Measurements from ENCODE around the gene SRSF3. TPM values are rescaled to one million over a fixed set of nuclear protein-coding genes. Genes with fewer than 3 reads are reported as not detected.

SRSF3 gene
- total RNA-seq, 1 experiment from 2014 or later = 954 TPM

DNA sequence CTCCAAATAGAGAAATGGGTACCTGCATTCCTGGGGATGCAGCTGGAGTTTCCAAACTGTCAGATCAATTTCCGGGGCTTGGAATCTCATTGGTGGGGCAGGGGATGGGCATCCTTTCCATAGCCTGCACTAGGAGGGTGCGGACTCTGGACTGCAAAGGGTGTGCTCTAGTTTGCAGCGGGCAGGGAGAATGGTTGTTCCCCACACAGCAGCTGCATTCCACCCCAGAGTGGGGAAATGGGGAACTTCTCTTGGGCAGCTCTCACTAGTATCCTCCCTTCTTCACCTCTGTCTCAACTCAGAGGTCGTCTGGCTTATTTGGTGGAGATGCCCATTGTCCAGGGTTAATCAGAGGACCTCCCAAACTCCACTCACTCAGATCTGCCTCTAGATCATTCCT is 49.8 kb downstream of the SRSF3 start:
- no peaks in the 10 kb centered on the region for H4K20me1 ChIP-seq (ENCODE audit: control insufficient read depth, insufficient read depth, insufficient read length)
- H2BK20ac ChIP-seq (ENCODE audit: low read depth, low read length, poor library complexity, severe bottlenecking) = no peak overlapping the region
- no peak overlapping the region for H4K5ac ChIP-seq (ENCODE audit: insufficient read length, low read depth, low read length)
- H2BK120ac ChIP-seq (ENCODE audit: low read depth, low read length, poor library complexity, severe bottlenecking) = no peak overlapping the region
- H2AFZ ChIP-seq (ENCODE audit: low read length) = no peak overlapping the region
- no peak for DNase-seq
- H3K79me2 ChIP-seq (ENCODE audit: insufficient read depth, low read length) = no peaks in the 10 kb centered on the region
- Mint-ChIP-seq H3K4me3 (no peak overlapping the region), H3K27me3 (ENCODE audit: low read depth) (no peaks in the 10 kb centered on the region), H3K9me3 (no peaks in the 10 kb centered on the region), H3K27ac (no peak overlapping the region), H3K36me3 (ENCODE audit: insufficient read depth in 1 of 3, low read depth in 3 of 3) (no peaks in the 10 kb centered on the region), H3K4me1 (peaks cover 17% of the 10 kb centered on the region in 2 experiments)
- H3K14ac ChIP-seq (ENCODE audit: insufficient read depth, low read length) = no peak overlapping the region
- WGBS (ENCODE audit: extremely low coverage, insufficient read length, low lambda C conversion rate) = no CpG with 5 or more reads among the region's 4 CpGs
- TF ChIP-seq, protein P1, sequence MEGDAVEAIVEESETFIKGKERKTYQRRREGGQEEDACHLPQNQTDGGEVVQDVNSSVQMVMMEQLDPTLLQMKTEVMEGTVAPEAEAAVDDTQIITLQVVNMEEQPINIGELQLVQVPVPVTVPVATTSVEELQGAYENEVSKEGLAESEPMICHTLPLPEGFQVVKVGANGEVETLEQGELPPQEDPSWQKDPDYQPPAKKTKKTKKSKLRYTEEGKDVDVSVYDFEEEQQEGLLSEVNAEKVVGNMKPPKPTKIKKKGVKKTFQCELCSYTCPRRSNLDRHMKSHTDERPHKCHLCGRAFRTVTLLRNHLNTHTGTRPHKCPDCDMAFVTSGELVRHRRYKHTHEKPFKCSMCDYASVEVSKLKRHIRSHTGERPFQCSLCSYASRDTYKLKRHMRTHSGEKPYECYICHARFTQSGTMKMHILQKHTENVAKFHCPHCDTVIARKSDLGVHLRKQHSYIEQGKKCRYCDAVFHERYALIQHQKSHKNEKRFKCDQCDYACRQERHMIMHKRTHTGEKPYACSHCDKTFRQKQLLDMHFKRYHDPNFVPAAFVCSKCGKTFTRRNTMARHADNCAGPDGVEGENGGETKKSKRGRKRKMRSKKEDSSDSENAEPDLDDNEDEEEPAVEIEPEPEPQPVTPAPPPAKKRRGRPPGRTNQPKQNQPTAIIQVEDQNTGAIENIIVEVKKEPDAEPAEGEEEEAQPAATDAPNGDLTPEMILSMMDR (conservative IDR thresholded peaks at IDR 0.05) = no peak
- no peak overlapping the region for H3K18ac ChIP-seq (ENCODE audit: insufficient read length, low read depth, low read length)
- H3K9ac ChIP-seq (ENCODE audit: extremely low read depth, insufficient read length, low read length) = no peak overlapping the region
- H2AK5ac ChIP-seq (ENCODE audit: insufficient read length, low read length) = no peak overlapping the region
- no peak overlapping the region for H2BK15ac ChIP-seq (ENCODE audit: low read depth, low read length)
- no peak overlapping the region for H4K8ac ChIP-seq (replicated peaks; ENCODE audit: insufficient read length, low read depth, low read length)
- no peaks in the 10 kb centered on the region for H3K23me2 ChIP-seq (ENCODE audit: insufficient read length, low read depth, low read length, poor library complexity, severe bottlenecking)
- H3K4ac ChIP-seq (ENCODE audit: low read depth, low read length) = no peak overlapping the region
- no peaks in the 10 kb centered on the region for H3K27me3 ChIP-seq (ENCODE audit: insufficient read depth, low read length)
- H3K9me3 ChIP-seq (ENCODE audit: control insufficient read depth, low read depth, low read length) = no peaks in the 10 kb centered on the region
- no peak overlapping the region for H4K91ac ChIP-seq (ENCODE audit: insufficient read length, low read depth, low read length)
- H3K27ac ChIP-seq (ENCODE audit: insufficient read length, low read depth, low read length) = no peak overlapping the region
- H3T11ph ChIP-seq (ENCODE audit: low read length) = no peak overlapping the region
- H3K79me1 ChIP-seq (ENCODE audit: insufficient read depth, low read depth, low read length, poor library complexity, severe bottlenecking) = no peaks in the 10 kb centered on the region
- no peaks in the 10 kb centered on the region for H3K4me1 ChIP-seq (ENCODE audit: insufficient read depth, low read length)
- H3K23ac ChIP-seq (ENCODE audit: insufficient read length, low read depth, low read length) = no peak overlapping the region
- no peak overlapping the region for H2BK12ac ChIP-seq (ENCODE audit: insufficient read length, low read depth, low read length)
- H3K56ac ChIP-seq (ENCODE audit: insufficient read length, low read depth, low read length) = no peak overlapping the region
- no peak overlapping the region for H2BK5ac ChIP-seq (ENCODE audit: insufficient read length, low read length)
- no peak overlapping the region for H3K4me2 ChIP-seq (ENCODE audit: insufficient read depth, insufficient read length, low read length)
